GM12878 (cell line): ENCODE measurements around the gene MYO1C. TPM values are rescaled to one million over a fixed set of nuclear protein-coding genes. Genes with fewer than 3 reads are reported as not detected.

ENCODE experiments used
- ATF7 ChIP-seq: fragments of 450-650 bp; IDR thresholded peaks from 2 replicates; pipeline ENCODE4 v1.6.1; 2016; ENCODE audit warnings: low read depth, mild to moderate bottlenecking
- BHLHE40 ChIP-seq, 2 experiments: fragments of 450-650 bp in 1 of 2; IDR thresholded peaks; 2 replicates each; pipeline ENCODE4 v1.6.1; 2011 to 2017; ENCODE audit warnings: low read depth in 2 of 2, borderline replicate concordance in 1 of 2, improper control_type of control experiment in 1 of 2, low read length in 1 of 2, mild to moderate bottlenecking in 1 of 2
- BMI1 ChIP-seq: fragments of 450-650 bp; IDR thresholded peaks from 2 replicates; pipeline ENCODE4 v1.6.1; 2016; ENCODE audit warnings: mild to moderate bottlenecking, moderate library complexity, borderline replicate concordance
- CBX3 ChIP-seq: fragments of 200-600 bp; sonication (generic); IDR thresholded peaks from 2 replicates; pipeline ENCODE4 v1.6.1; 2016; ENCODE audit warnings: low read depth, borderline replicate concordance
- CBX5 ChIP-seq: sonication (generic); IDR thresholded peaks from 2 replicates; pipeline ENCODE4 v1.6.1; 2016; ENCODE audit warnings: low read depth, moderate library complexity, mild to moderate bottlenecking, inconsistent platforms
- CREB1 ChIP-seq: IDR thresholded peaks from 2 replicates; pipeline ENCODE4 v1.6.1; 2012; ENCODE audit warnings: low read depth, mild to moderate bottlenecking, inconsistent platforms
- CREM ChIP-seq: IDR thresholded peaks from 2 replicates; pipeline ENCODE4 v1.6.1; 2014; ENCODE audit warnings: antibody characterized with exemption, low read depth
- ETV6 ChIP-seq, 2 experiments: fragments of 450-650 bp in 1 of 2; IDR thresholded peaks in 1 of 2; conservative IDR thresholded peaks in 1 of 2; 2 replicates each; pipeline ENCODE4 v1.6.1; 2014; ENCODE audit warnings: antibody characterized with exemption in 1 of 2, borderline replicate concordance in 1 of 2, low read depth in 1 of 2, mild to moderate bottlenecking in 1 of 2, moderate library complexity in 1 of 2
- FOS ChIP-seq: IDR thresholded peaks from 3 replicates; pipeline ENCODE4 v1.6.1; 2011; ENCODE audit warnings: borderline replicate concordance; ENCODE audit not compliant: insufficient read length; ENCODE audit errors: extremely low read depth
- IKZF2 ChIP-seq, 2 experiments: fragments of 450-650 bp; IDR thresholded peaks; 2 replicates each; pipeline ENCODE4 v1.6.1; 2017; ENCODE audit warnings: mild to moderate bottlenecking in 2 of 2, moderate library complexity in 2 of 2
- LARP7 ChIP-seq: fragments of 450-650 bp; IDR thresholded peaks from 2 replicates; pipeline ENCODE4 v1.6.1; 2017; ENCODE audit warnings: mild to moderate bottlenecking
- MEF2A ChIP-seq: IDR thresholded peaks from 2 replicates; pipeline ENCODE4 v1.6.1; 2011; ENCODE audit warnings: low read depth, mild to moderate bottlenecking, low read length, moderate library complexity; ENCODE audit not compliant: insufficient read depth
- MYC ChIP-seq: IDR thresholded peaks from 2 replicates; pipeline ENCODE4 v1.6.1; 2011; ENCODE audit warnings: mild to moderate bottlenecking, low read length, moderate library complexity, inconsistent platforms; ENCODE audit not compliant: insufficient read depth, insufficient replicate concordance, insufficient read length, severe bottlenecking
- NRF1 ChIP-seq: conservative IDR thresholded peaks from 2 replicates; pipeline ENCODE4 v1.6.1; 2011; ENCODE audit warnings: mild to moderate bottlenecking, low read depth, low read length, improper control_type of control experiment
- PAX8 ChIP-seq: fragments of 450-650 bp; IDR thresholded peaks from 2 replicates; pipeline ENCODE4 v1.6.1; 2017; ENCODE audit warnings: mild to moderate bottlenecking, moderate library complexity
- PML ChIP-seq: IDR thresholded peaks from 2 replicates; pipeline ENCODE4 v1.6.1; 2012; ENCODE audit warnings: low read length, inconsistent platforms
- POLR2AphosphoS2 ChIP-seq: IDR thresholded peaks from 2 replicates; pipeline ENCODE4 v1.6.1; 2011; ENCODE audit warnings: low read depth, mild to moderate bottlenecking, low read length, improper control_type of control experiment, moderate library complexity
- POU2F2 ChIP-seq: IDR thresholded peaks from 3 replicates; pipeline ENCODE4 v1.6.1; 2011; ENCODE audit warnings: low read depth, mild to moderate bottlenecking, low read length, borderline replicate concordance
- RAD21 ChIP-seq: IDR thresholded peaks from 2 replicates; pipeline ENCODE4 v1.6.1; 2011; ENCODE audit warnings: mild to moderate bottlenecking, low read depth, low read length, moderate library complexity; ENCODE audit not compliant: insufficient read depth
- RAD51 ChIP-seq: fragments of 450-650 bp; IDR thresholded peaks from 2 replicates; pipeline ENCODE4 v1.6.1; 2016; ENCODE audit warnings: moderate library complexity, mild to moderate bottlenecking, inconsistent platforms
- SMAD5 ChIP-seq: IDR thresholded peaks from 2 replicates; pipeline ENCODE4 v1.6.1; 2016; ENCODE audit warnings: antibody characterized with exemption, low read depth
- SP1 ChIP-seq: IDR thresholded peaks from one replicate; pipeline ENCODE4 v1.6.1; 2011; ENCODE audit warnings: low read depth, low read length
- TAF1 ChIP-seq: IDR thresholded peaks from 2 replicates; pipeline ENCODE4 v1.6.1; 2011; ENCODE audit warnings: mild to moderate bottlenecking, low read depth, low read length, borderline replicate concordance
- TBL1XR1 ChIP-seq: IDR thresholded peaks from 2 replicates; pipeline ENCODE4 v1.6.1; 2012; ENCODE audit warnings: low read depth, low read length, improper control_type of control experiment
- TCF12 ChIP-seq: IDR thresholded peaks from 2 replicates; pipeline ENCODE4 v1.6.1; 2011; ENCODE audit warnings: low read depth, mild to moderate bottlenecking, low read length
- YBX1 ChIP-seq: fragments of 450-650 bp; IDR thresholded peaks from 2 replicates; pipeline ENCODE4 v1.6.1; 2016; ENCODE audit warnings: antibody characterized with exemption
- ZNF217 ChIP-seq: fragments of 450-650 bp; IDR thresholded peaks from 2 replicates; pipeline ENCODE4 v1.6.1; 2017; ENCODE audit warnings: antibody characterized with exemption, mild to moderate bottlenecking
- ZZZ3 ChIP-seq: IDR thresholded peaks from 2 replicates; pipeline ENCODE4 v1.6.1; 2011; ENCODE audit warnings: low read depth; ENCODE audit not compliant: control insufficient read depth, insufficient read length
- polyA plus RNA-seq, 11 experiments: library from polyadenylated mRNA; depleted of rRNA in 4 of 11; unstranded in 6 of 11; stranded (reverse) in 5 of 11; fragments of >200 nt; fragmentation: Nextera tagmentation in 4 of 11; fragmentation: Illumina TruSeq in 1 of 11; extraction: Ambion mirVana in 4 of 11; extraction: Trizol in 1 of 11; gene quantifications; 1 replicate in 1 of 11; 2 replicates in 10 of 11; pipeline versions ENCODE4 v1.2.1 to v1.2.3, GENCODE V29; 2011 to 2016; ENCODE audit warnings: inconsistent platforms in 2 of 11, missing spikeins in 2 of 11, low read depth in 1 of 11
- total RNA-seq, 4 experiments: library from RNA; depleted of rRNA in 3 of 4; stranded (reverse); fragments of >200 nt in 3 of 4; fragmentation: Illumina TruSeq in 1 of 4; extraction: Trizol in 1 of 4; gene quantifications; 2 replicates each; pipeline versions ENCODE4 v1.2.1 to v1.2.3, GENCODE V29; 2013 to 2021
- TF ChIP-seq, protein P1 (sequence below): fragments of 450-650 bp; IDR thresholded peaks from 2 replicates; pipeline ENCODE4 v1.6.1; 2017; ENCODE audit warnings: mild to moderate bottlenecking
- TF ChIP-seq, protein P2 (sequence below): fragments of 450-650 bp; conservative IDR thresholded peaks from 2 replicates; pipeline ENCODE4 v1.6.1; 2017; ENCODE audit warnings: mild to moderate bottlenecking, moderate library complexity

The MYO1C gene
- total and polyA plus RNA-seq, 10 of the 15 experiments (the other 5 are each of a cell fraction or from before 2014, with no cell fraction given): 1.2 to 92.0 (median 36.6) TPM

- TF ChIP-seq YBX1 (no peak), MEF2A (no peak), ATF7 (no peak), CBX3 (no peak), PML (no peak), RAD21 (no peak), SP1 (no peak), BHLHE40 (IDR thresholded peaks at IDR 0.05; ENCODE audit: borderline replicate concordance in 1 of 2, low read depth in 2 of 2, low read length in 1 of 2) (0 out of 4 replicates have a peak, but pooled peaks of 1 of the 2 experiments have one; percentile 17), MYC (no peak), IKZF2 (IDR thresholded peaks at IDR 0.05) (peak in 1 of 2 experiments; percentile 17; a peak in 1 of 4 replicates), CREM (no peak), ZNF217 (no peak), POLR2AphosphoS2 (peak; percentile 39; the same call in 1 of the 2 replicates), TBL1XR1 (no peak), BMI1 (no peak), TAF1 (no peak), LARP7 (no peak), FOS (no peak), CBX5 (no peak), TCF12 (no peak), ETV6 (conservative IDR thresholded peaks at IDR 0.05 in 1 of 2, IDR thresholded peaks at IDR 0.05 in 1 of 2; ENCODE audit: borderline replicate concordance in 1 of 2, low read depth in 1 of 2) (no peak), PAX8 (no peak), SMAD5 (no peak), NRF1 (no peak), CREB1 (no peak), POU2F2 (no peak), ZZZ3 (no peak), RAD51 (no peak)
- TF ChIP-seq, protein P1, sequence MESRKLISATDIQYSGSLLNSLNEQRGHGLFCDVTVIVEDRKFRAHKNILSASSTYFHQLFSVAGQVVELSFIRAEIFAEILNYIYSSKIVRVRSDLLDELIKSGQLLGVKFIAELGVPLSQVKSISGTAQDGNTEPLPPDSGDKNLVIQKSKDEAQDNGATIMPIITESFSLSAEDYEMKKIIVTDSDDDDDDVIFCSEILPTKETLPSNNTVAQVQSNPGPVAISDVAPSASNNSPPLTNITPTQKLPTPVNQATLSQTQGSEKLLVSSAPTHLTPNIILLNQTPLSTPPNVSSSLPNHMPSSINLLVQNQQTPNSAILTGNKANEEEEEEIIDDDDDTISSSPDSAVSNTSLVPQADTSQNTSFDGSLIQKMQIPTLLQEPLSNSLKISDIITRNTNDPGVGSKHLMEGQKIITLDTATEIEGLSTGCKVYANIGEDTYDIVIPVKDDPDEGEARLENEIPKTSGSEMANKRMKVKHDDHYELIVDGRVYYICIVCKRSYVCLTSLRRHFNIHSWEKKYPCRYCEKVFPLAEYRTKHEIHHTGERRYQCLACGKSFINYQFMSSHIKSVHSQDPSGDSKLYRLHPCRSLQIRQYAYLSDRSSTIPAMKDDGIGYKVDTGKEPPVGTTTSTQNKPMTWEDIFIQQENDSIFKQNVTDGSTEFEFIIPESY: no peak
- TF ChIP-seq, protein P2, sequence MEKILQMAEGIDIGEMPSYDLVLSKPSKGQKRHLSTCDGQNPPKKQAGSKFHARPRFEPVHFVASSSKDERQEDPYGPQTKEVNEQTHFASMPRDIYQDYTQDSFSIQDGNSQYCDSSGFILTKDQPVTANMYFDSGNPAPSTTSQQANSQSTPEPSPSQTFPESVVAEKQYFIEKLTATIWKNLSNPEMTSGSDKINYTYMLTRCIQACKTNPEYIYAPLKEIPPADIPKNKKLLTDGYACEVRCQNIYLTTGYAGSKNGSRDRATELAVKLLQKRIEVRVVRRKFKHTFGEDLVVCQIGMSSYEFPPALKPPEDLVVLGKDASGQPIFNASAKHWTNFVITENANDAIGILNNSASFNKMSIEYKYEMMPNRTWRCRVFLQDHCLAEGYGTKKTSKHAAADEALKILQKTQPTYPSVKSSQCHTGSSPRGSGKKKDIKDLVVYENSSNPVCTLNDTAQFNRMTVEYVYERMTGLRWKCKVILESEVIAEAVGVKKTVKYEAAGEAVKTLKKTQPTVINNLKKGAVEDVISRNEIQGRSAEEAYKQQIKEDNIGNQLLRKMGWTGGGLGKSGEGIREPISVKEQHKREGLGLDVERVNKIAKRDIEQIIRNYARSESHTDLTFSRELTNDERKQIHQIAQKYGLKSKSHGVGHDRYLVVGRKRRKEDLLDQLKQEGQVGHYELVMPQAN: 0 out of 2 replicates have a peak, but pooled peaks have one; percentile 23
Observed at GRCh38 chr17:1490643-1491442, 1.6 kb downstream of the MYO1C start (continued).
